Ishikawa (cell line): ENCODE results near the gene NRXN3.

ENCODE experiments used
- RAD21 ChIP-seq: IDR thresholded peaks from 2 replicates; pipeline ENCODE4 v1.6.1; 2012; ENCODE audit warnings: low read depth
- YY1 ChIP-seq: IDR thresholded peaks from 2 replicates; pipeline ENCODE4 v1.6.1; 2012; ENCODE audit warnings: low read depth

DNA sequence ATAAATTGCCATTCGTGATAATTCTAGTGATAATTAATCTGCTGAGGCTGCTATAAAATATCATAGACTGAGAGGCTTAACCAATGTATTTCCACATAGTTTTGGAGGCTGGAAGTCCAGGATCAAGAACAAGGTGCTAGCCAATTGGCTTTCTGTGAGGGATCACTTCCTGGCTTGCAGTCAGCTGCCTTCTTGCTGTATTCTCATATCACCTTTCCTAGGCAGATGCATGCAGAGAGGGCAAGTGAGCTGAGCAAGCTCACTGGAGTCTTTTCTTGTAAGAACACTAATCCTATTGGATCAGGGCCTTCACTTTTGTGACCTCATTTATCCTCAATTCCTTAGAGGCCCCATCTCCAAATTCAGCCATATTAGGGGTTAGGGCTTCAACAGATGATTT is 1400.5 kb downstream of the NRXN3 start:
- TF ChIP-seq RAD21 (no peak), YY1 (no peak)
